Measurements from ENCODE around the gene TEN1. TPM values are rescaled to one million over a fixed set of nuclear protein-coding genes. Genes with fewer than 3 reads are reported as not detected.
A peak's percentile ranks its signal among the peaks of the same experiment; 100 is the strongest.

TEN1 gene
- total and polyA plus RNA-seq, 2 of the 13 experiments (the other 11 are each of a cell fraction or from before 2014, with no cell fraction given), result 18.0 to 21.3 TPM

GRCh38 chr17:76014100-76014924 is 35.3 kb downstream of the TEN1 start (continued):
- 0 out of 2 replicates have a peak, but pooled peaks have one; percentile 59 for TF ChIP-seq HBP1 (CRISPR knock-in tag; IDR thresholded peaks at IDR 0.05; ENCODE audit: low read depth)
- TF ChIP-seq AKAP8 (CRISPR knock-in tag; IDR thresholded peaks at IDR 0.05), result no peak
- TF ChIP-seq FLYWCH1 (CRISPR knock-in tag; IDR thresholded peaks at IDR 0.05), result no peak
- no peak for TF ChIP-seq ZNF598 (CRISPR knock-in tag; IDR thresholded peaks at IDR 0.05; ENCODE audit: borderline replicate concordance)
- no peak for TF ChIP-seq ZNF30 (CRISPR knock-in tag; IDR thresholded peaks at IDR 0.05)
- no peak for TF ChIP-seq GLMP (CRISPR knock-in tag; IDR thresholded peaks at IDR 0.05; ENCODE audit: borderline replicate concordance)
- TF ChIP-seq SOX13 (IDR thresholded peaks at IDR 0.05), result no peak
- no peak for TF ChIP-seq SOX13 (CRISPR knock-in tag; conservative IDR thresholded peaks at IDR 0.05 in 1 of 2, IDR thresholded peaks at IDR 0.05 in 1 of 2)
- TF ChIP-seq HIC2 (CRISPR knock-in tag; IDR thresholded peaks at IDR 0.05; ENCODE audit: low read depth), result 0 out of 2 replicates have a peak, but pooled peaks have one; percentile 11
- no peak for TF ChIP-seq ZNF143 (CRISPR knock-in tag; IDR thresholded peaks at IDR 0.05)
- TF ChIP-seq TARDBP (CRISPR knock-in tag; IDR thresholded peaks at IDR 0.05), result 0 out of 2 replicates have a peak, but pooled peaks have one; percentile 36
- no peak for TF ChIP-seq MLLT10 (CRISPR knock-in tag; IDR thresholded peaks at IDR 0.05)
- no peak for TF ChIP-seq ZNF251 (CRISPR knock-in tag; IDR thresholded peaks at IDR 0.05)
- TF ChIP-seq SNAPC4 (CRISPR knock-in tag; IDR thresholded peaks at IDR 0.05), result no peak
- TF ChIP-seq ZNF235 (CRISPR knock-in tag; IDR thresholded peaks at IDR 0.05; ENCODE audit: borderline replicate concordance), result peak; percentile 21; the same call in 1 of the 2 replicates
- peak; percentile 74; the same call in 1 of the 2 replicates for TF ChIP-seq ZNF713 (CRISPR knock-in tag; IDR thresholded peaks at IDR 0.05)
- TF ChIP-seq ZNF597 (CRISPR knock-in tag; IDR thresholded peaks at IDR 0.05), result no peak
- TF ChIP-seq ZNF746 (CRISPR knock-in tag; IDR thresholded peaks at IDR 0.05), result no peak
- TF ChIP-seq ZMYM4 (CRISPR knock-in tag; IDR thresholded peaks at IDR 0.05), result no peak

Measured in HepG2 (cell line).